Colonic mucosa (tissue), 4 donors: ENCODE data around the gene ANKRD23. TPM values are rescaled to one million over a fixed set of nuclear protein-coding genes. Genes with fewer than 3 reads are reported as not detected.

Source experiments
- DNase-seq: peaks from one replicate; pipeline ENCODE4 v3.0.0-alpha.2; 2020
- H3K27ac ChIP-seq: fragments of 200-600 bp; one replicate; pipeline ENCODE4 v1.8.0; 2021
- H3K27me3 ChIP-seq: fragments of 200-600 bp; one replicate; pipeline ENCODE4 v1.8.0; 2021
- H3K36me3 ChIP-seq: fragments of 200-600 bp; one replicate; pipeline ENCODE4 v1.8.0; 2021
- H3K4me1 ChIP-seq: fragments of 200-600 bp; one replicate; pipeline ENCODE4 v1.8.0; 2021; ENCODE audit warnings: mild to moderate bottlenecking
- H3K4me3 ChIP-seq: fragments of 200-600 bp; one replicate; pipeline ENCODE4 v1.8.0; 2021
- H3K9ac ChIP-seq, 2 donors: one replicate each; pipeline ENCODE4 v1.7.0; 2013; ENCODE audit warnings: control low read depth in 2 of 2, low read depth in 2 of 2, low read length in 2 of 2
- H3K9me3 ChIP-seq: fragments of 200-600 bp; one replicate; pipeline ENCODE4 v1.8.0; 2021
- intact Hi-C: fragments of 100-400 bp; cut with DNase I; formaldehyde crosslinking; loops from one replicate; pipeline ENCODE4 v1.14.1; 2022
- total RNA-seq, 2 donors: library from RNA; stranded (reverse); fragmentation: NEBNext Ultra II Directional in 1 of 2; extraction: Animal tissue kit (Norgen Biotek cat#: 25700) in 1 of 2; gene quantifications; one replicate each; pipeline ENCODE4 v1.2.1, GENCODE V29; 2021
- TF ChIP-seq, protein P1 (sequence below): fragments of 200-600 bp; IDR thresholded peaks from one replicate; pipeline ENCODE4 v1.8.0; 2022; ENCODE audit warnings: antibody characterized with exemption, mild to moderate bottlenecking
- donor health status: healthy.
- donor health status: DM: no; HTN: no; CAD: no.
- donor health status: DM: no; HTN: no; CAD: no.

The ANKRD23 gene
- total RNA-seq, 2 donors from 2014 or later: 1.4 to 4.1 TPM

DNA sequence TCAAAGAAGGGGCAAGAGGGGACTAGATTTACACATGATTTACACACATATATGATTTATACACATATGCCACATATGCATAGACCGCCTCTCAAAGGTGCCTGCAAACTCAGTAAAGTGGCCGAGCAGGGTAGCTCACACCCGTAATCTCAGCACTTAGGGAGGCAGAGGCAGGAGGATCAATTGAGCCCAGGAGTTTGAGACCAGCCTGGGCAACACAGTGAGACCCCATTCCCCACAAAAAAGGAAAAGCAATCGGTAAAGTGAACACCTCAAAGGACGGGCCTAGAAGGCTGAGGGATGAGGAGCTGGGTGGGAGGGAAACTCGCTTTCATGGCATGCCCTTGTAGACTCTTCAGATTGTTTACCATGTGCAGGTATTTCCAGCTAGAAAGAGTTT is 8.8 kb upstream of the ANKRD23 start:
- H3K9ac ChIP-seq: no peak overlapping the region
- intact Hi-C loops: no loop called here
- H3K27me3 ChIP-seq: no peaks in the 10 kb centered on the region
- TF ChIP-seq, protein P1, sequence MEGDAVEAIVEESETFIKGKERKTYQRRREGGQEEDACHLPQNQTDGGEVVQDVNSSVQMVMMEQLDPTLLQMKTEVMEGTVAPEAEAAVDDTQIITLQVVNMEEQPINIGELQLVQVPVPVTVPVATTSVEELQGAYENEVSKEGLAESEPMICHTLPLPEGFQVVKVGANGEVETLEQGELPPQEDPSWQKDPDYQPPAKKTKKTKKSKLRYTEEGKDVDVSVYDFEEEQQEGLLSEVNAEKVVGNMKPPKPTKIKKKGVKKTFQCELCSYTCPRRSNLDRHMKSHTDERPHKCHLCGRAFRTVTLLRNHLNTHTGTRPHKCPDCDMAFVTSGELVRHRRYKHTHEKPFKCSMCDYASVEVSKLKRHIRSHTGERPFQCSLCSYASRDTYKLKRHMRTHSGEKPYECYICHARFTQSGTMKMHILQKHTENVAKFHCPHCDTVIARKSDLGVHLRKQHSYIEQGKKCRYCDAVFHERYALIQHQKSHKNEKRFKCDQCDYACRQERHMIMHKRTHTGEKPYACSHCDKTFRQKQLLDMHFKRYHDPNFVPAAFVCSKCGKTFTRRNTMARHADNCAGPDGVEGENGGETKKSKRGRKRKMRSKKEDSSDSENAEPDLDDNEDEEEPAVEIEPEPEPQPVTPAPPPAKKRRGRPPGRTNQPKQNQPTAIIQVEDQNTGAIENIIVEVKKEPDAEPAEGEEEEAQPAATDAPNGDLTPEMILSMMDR: no peak
- H3K27ac ChIP-seq: no peak overlapping the region
- H3K4me3 ChIP-seq: no peak overlapping the region
- H3K9me3 ChIP-seq: no peaks in the 10 kb centered on the region
- no peak for DNase-seq
- no peaks in the 10 kb centered on the region for H3K36me3 ChIP-seq
- no peaks in the 10 kb centered on the region for H3K4me1 ChIP-seq

DNA sequence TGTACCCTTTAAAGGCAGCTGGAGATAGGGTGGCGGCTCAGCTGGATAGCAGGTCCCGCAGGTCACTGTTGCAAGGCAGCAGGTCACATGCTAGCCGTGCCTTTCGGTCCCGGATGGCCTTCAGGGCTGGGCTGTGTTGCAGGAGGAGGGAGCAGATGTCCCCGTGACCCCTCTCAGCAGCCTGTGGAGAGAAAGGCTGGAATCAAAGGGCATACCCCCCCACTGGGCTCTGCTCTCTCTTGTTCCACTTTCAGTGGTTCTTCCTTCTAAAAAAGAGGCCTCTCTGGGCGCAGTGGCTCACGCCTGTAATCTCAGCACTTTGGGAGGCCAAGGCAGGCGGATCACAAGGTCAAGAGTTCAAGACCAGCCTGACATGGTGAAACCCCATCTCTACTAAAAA is 4.4 kb upstream of the ANKRD23 start:
- intact Hi-C loops: no loop called here
- Histone ChIP-seq H3K27me3 (no peaks in the 10 kb centered on the region), H3K36me3 (no peaks in the 10 kb centered on the region), H3K4me1 (no peaks in the 10 kb centered on the region), H3K9me3 (no peaks in the 10 kb centered on the region), H3K27ac (no peak overlapping the region), H3K9ac (no peak overlapping the region), H3K4me3 (no peak overlapping the region)
- no peak for DNase-seq
- TF ChIP-seq, protein P1: no peak

DNA sequence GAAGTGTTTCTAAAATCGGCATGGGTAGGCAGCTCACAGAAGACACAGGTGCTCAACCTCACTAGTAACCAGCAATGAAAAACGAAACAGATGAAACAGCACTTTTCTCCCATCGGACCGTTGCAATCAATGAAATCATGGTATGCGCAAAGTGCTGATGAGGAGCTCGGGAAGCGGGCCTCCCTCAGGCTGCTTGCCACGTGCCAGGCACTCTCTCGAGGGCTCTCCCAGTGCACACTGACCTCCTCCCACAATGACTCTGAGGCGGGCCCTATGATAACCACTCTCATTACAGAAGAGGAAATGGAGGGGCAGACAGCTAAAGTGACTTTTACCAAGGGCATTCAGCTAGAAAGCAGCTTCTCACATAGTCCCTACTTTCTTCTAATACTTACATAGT is 3.8 kb upstream of the ANKRD23 start:
- Histone ChIP-seq H3K9ac (no peak overlapping the region), H3K27ac (no peak overlapping the region), H3K4me3 (no peak overlapping the region), H3K27me3 (no peaks in the 10 kb centered on the region), H3K4me1 (no peaks in the 10 kb centered on the region), H3K9me3 (no peaks in the 10 kb centered on the region), H3K36me3 (no peaks in the 10 kb centered on the region)
- intact Hi-C loops: no loop called here
- TF ChIP-seq, protein P1: no peak
- no peak for DNase-seq

DNA sequence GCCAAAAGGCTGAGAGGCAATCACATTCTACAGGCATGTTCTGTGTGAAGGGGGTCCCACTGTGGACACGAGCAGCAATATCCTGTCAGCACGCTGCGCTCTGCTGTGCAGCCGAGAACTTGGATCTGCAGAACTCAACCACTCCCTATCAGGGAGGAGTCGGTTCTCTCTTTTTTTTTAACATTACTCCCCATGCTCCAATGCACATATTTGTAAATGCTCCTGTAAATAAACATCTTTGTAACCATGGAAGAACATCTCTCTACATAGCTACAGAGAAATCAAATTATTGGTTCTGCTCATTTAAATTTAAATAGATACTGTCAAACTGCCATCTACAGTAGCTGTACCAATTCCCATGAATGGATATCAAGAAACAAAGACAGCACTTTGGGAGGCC is 3.0 kb upstream of the ANKRD23 start:
- H3K27me3 ChIP-seq: no peaks in the 10 kb centered on the region
- no peaks in the 10 kb centered on the region for H3K4me1 ChIP-seq
- no peak overlapping the region for H3K27ac ChIP-seq
- intact Hi-C loops: no loop called here
- no peak overlapping the region for H3K4me3 ChIP-seq
- H3K9ac ChIP-seq: no peak overlapping the region
- no peaks in the 10 kb centered on the region for H3K9me3 ChIP-seq
- H3K36me3 ChIP-seq: no peaks in the 10 kb centered on the region
- DNase-seq: no peak
- TF ChIP-seq, protein P1: no peak

DNA sequence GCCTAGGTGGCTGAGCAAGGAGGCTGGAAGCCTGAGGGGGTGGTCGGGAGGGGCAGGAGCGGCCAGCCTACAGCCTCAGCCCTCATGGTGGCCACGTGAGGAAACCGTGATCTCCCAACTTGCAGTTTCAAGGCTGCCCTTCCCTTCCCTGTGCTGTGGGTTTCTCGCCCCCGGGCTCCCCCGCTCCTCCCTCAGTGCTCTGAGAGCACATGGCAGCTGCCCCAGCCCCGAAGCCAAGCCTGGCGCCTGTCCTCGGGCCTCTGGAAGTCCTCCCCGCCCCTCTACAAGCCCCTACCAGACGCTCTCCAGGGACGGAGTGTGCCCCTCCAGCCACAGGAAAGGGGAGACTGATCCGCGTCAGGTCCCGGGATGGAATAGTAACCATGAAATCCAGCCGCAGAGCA is 586 bp upstream of the ANKRD23 start:
- intact Hi-C loops: no loop called here
- DNase-seq: no peak
- TF ChIP-seq, protein P1: no peak
- peaks cover 4% of the 10 kb centered on the region for H3K4me1 ChIP-seq
- no peak overlapping the region for H3K27ac ChIP-seq
- H3K9ac ChIP-seq: no peak overlapping the region
- no peaks in the 10 kb centered on the region for H3K36me3 ChIP-seq
- no peak overlapping the region for H3K4me3 ChIP-seq
- no peaks in the 10 kb centered on the region for H3K27me3 ChIP-seq
- H3K9me3 ChIP-seq: no peaks in the 10 kb centered on the region

DNA sequence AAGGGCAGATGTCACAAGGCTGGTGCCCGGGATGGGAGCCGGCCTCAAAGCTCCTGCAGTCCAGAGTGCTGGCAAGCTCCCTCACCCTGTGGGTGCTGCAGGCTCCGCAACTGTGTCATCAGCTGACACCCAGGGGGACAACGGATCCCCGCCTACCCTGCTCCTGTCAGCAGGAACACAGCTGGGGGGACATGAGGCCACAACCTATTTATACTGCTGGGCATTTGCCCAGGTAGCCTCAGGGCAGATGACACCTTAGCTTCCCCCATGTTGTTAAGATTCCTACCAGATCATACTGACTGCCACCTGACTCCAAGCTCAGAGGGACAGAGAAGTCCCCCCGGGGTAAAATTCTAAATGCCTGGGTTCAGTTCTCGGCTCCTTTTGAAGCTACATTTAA is 1.2 kb downstream of the ANKRD23 start:
- H3K36me3 ChIP-seq: no peaks in the 10 kb centered on the region
- DNase-seq: no peak

More for the DNA sequence above, 1.2 kb downstream of the ANKRD23 start:
- H3K27ac ChIP-seq: no peak overlapping the region
- H3K9ac ChIP-seq: no peak overlapping the region
- H3K4me1 ChIP-seq: peaks cover 7% of the 10 kb centered on the region
- no peaks in the 10 kb centered on the region for H3K9me3 ChIP-seq
- no peak overlapping the region for H3K4me3 ChIP-seq
- no peaks in the 10 kb centered on the region for H3K27me3 ChIP-seq
- intact Hi-C loops: no loop called here
- TF ChIP-seq, protein P1: no peak
